HCT116 (cell line): ENCODE data around the gene TMTC2.

Experiments
- CBX3 ChIP-seq: IDR thresholded peaks from 2 replicates; pipeline ENCODE4 v1.6.1; 2012; ENCODE audit warnings: low read depth
- CEBPB ChIP-seq: IDR thresholded peaks from 2 replicates; pipeline ENCODE4 v1.6.1; 2012; ENCODE audit warnings: low read depth
- EZH2 ChIP-seq: fragments of 200-600 bp; sonication (generic); IDR thresholded peaks from 2 replicates; pipeline ENCODE4 v1.6.1; 2017; ENCODE audit warnings: antibody characterized with exemption, mixed run types
- FOSL1 ChIP-seq: IDR thresholded peaks from 2 replicates; pipeline ENCODE4 v1.6.1; 2012; ENCODE audit warnings: low read depth
- MAX ChIP-seq: IDR thresholded peaks from 2 replicates; pipeline ENCODE4 v1.6.1; 2012
- POLR2A ChIP-seq: IDR thresholded peaks from 2 replicates; pipeline ENCODE4 v1.7.0; 2011; ENCODE audit warnings: borderline replicate concordance; ENCODE audit not compliant: insufficient read depth, insufficient read length; ENCODE audit errors: extremely low read depth
- POLR2AphosphoS5 ChIP-seq: IDR thresholded peaks from 2 replicates; pipeline ENCODE4 v1.6.1; 2011; ENCODE audit warnings: mild to moderate bottlenecking, low read depth, low read length, moderate library complexity
- RAD21 ChIP-seq: IDR thresholded peaks from 2 replicates; pipeline ENCODE4 v1.6.1; 2012; ENCODE audit warnings: low read depth, mild to moderate bottlenecking
- REST ChIP-seq: IDR thresholded peaks from 2 replicates; pipeline ENCODE4 v1.6.1; 2012; ENCODE audit warnings: low read depth
- TCF7L2 ChIP-seq: IDR thresholded peaks from 2 replicates; pipeline ENCODE4 v1.7.0; 2011; ENCODE audit warnings: borderline replicate concordance, inconsistent platforms; ENCODE audit not compliant: insufficient read depth, insufficient read length; ENCODE audit errors: extremely low read depth
- YY1 ChIP-seq: IDR thresholded peaks from 2 replicates; pipeline ENCODE4 v1.6.1; 2011; ENCODE audit warnings: low read length, low read depth, moderate library complexity, mild to moderate bottlenecking; ENCODE audit not compliant: insufficient replicate concordance; ENCODE audit errors: extremely low read depth
- ZFX ChIP-seq: fragments of 450-650 bp; IDR thresholded peaks from 2 replicates; pipeline ENCODE4 v1.6.1; 2017
- ZNF274 ChIP-seq: fragments of 200-500 bp; sonication (Bioruptor generic); IDR thresholded peaks from 2 replicates; pipeline ENCODE4 v1.6.1; 2014; ENCODE audit warnings: mild to moderate bottlenecking, low read depth, low read length, inconsistent platforms
- TF ChIP-seq, protein P1 (sequence below), 3 experiments: fragments of 200-600 bp in 1 of 3; sonication (generic) in 1 of 3; IDR thresholded peaks in 2 of 3; conservative IDR thresholded peaks in 1 of 3; 2 replicates each; pipeline ENCODE4 v1.5.1; 2012 to 2017; ENCODE audit warnings: low read depth in 2 of 3, low read length in 2 of 3, antibody characterized with exemption in 1 of 3, borderline replicate concordance in 1 of 3, control low read depth in 1 of 3, mild to moderate bottlenecking in 1 of 3, mixed read lengths in 1 of 3, mixed run types in 1 of 3, moderate library complexity in 1 of 3; ENCODE audit not compliant: insufficient read depth in 1 of 3

DNA sequence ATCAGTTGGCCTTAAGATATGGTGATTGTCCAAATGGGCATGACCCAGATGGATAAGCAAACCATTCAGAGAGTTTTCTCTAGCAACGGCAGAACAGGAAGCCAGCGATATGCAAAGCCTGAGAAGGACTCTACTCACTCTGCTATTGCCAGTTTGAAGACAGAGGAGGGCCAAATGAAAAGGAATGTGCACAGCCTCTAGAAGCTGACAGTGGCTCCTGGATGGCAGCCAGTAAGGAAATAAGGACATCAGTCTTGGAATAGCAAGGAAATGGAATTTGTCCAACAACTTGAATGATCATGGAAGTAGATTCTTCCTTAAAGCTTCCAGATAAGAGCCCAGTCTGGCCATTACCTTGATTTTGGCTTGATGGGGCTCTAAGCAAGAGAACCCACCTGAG, 60.0 kb downstream of the TMTC2 start:
- TF ChIP-seq, protein P1, sequence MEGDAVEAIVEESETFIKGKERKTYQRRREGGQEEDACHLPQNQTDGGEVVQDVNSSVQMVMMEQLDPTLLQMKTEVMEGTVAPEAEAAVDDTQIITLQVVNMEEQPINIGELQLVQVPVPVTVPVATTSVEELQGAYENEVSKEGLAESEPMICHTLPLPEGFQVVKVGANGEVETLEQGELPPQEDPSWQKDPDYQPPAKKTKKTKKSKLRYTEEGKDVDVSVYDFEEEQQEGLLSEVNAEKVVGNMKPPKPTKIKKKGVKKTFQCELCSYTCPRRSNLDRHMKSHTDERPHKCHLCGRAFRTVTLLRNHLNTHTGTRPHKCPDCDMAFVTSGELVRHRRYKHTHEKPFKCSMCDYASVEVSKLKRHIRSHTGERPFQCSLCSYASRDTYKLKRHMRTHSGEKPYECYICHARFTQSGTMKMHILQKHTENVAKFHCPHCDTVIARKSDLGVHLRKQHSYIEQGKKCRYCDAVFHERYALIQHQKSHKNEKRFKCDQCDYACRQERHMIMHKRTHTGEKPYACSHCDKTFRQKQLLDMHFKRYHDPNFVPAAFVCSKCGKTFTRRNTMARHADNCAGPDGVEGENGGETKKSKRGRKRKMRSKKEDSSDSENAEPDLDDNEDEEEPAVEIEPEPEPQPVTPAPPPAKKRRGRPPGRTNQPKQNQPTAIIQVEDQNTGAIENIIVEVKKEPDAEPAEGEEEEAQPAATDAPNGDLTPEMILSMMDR (IDR thresholded peaks at IDR 0.05 in 2 of 3, conservative IDR thresholded peaks at IDR 0.05 in 1 of 3; ENCODE audit: borderline replicate concordance in 1 of 3, insufficient read depth in 1 of 3, low read depth in 2 of 3, low read length in 2 of 3): no peak
- TF ChIP-seq RAD21: no peak
- TF ChIP-seq REST: no peak
- no peak for TF ChIP-seq POLR2AphosphoS5
- no peak for TF ChIP-seq FOSL1
- no peak for TF ChIP-seq ZNF274
- TF ChIP-seq YY1: no peak
- no peak for TF ChIP-seq ZFX
- no peak for TF ChIP-seq POLR2A
- TF ChIP-seq EZH2: no peak
- TF ChIP-seq MAX: no peak
- TF ChIP-seq CEBPB: no peak
- no peak for TF ChIP-seq TCF7L2
- TF ChIP-seq CBX3: no peak
